ENCODE results near the gene GDF11.

GDF11 gene

DNA sequence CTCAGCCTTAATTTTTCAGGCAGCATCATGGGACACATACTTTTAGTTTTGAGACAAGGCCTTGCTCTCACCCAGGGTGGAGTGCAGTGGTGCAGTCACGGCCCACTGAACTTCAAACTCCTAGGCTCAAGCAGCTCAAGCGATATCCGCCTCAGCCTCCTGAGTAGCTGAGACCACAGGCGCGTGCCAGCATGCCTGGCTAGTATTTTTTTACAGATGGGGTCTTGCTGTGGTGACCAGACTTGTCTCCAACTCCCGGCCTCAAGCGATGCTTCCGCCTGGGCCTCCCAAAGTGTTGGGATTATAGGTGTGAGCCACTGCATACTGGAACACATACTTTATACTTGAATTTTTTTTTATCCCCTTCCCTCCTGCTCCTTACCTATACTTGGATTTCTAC lies 20.0 kb upstream of the GDF11 start:
- no CpG with 5 or more reads among the region's 8 CpGs for WGBS, 2 donors (ENCODE audit: extremely low coverage in 2 of 2, insufficient read length in 2 of 2, insufficient replicate concordance in 1 of 2)
- no peak for DNase-seq (ENCODE audit: low spot score)
- no peak overlapping the region for H3K27ac ChIP-seq (replicated peaks; ENCODE audit: low read length)

DNA sequence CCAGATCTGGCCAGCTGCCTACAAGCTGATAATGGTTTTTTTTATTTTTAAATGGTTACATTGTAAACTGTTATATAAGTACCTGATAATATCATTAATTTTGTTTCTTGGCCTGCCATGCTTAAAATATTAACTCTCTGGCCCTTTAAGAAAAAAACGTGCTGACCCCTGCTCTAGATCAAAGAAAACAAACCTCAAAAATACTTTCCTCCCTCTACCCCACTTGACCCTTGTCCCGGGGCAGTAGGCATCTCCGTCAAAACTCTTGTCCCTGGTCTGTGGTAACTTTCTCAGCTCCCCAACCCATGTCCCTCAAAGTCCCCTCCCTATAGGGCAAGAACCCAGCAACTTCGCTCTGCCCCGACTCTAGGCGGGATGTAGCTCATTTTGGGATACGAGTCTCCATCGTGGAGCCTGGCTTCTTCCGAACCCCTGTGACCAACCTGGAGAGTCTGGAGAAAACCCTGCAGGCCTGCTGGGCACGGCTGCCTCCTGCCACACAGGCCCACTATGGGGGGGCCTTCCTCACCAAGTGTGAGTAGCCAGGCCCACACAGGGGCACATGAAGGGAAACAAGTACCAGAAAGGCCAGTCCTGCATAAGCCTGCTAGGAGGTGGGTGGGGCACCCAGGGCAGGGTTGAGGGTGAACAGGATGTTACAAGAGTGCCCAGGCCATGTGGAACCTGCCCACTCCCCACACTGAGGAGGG lies 19.3 kb upstream of the GDF11 start:
- no peak overlapping the region for H3K4ac ChIP-seq (ENCODE audit: low read length)

More for the DNA sequence above, 20.0 kb upstream of the GDF11 start:
- H3K4me2 ChIP-seq (ENCODE audit: insufficient read depth, low read length, poor library complexity, severe bottlenecking): no peak overlapping the region
- no peak overlapping the region for H2AFZ ChIP-seq (ENCODE audit: low read length)
- H2BK15ac ChIP-seq (ENCODE audit: low read length): no peak overlapping the region
- no peak overlapping the region for H3K4me3 ChIP-seq (ENCODE audit: low read length in 2 of 2)
- no peak overlapping the region for H4K8ac ChIP-seq (ENCODE audit: low read depth, low read length)
- peaks cover 0 to 1% of the 10 kb centered on the region in 2 donors for H3K9me3 ChIP-seq (replicated peaks in 1 of 2; ENCODE audit: control insufficient read depth in 2 of 2, insufficient read depth in 1 of 2, low read depth in 1 of 2, low read length in 2 of 2)
- H3K79me1 ChIP-seq (ENCODE audit: low read depth, low read length): peaks cover 12% of the 10 kb centered on the region
- no peak overlapping the region for H3K9ac ChIP-seq (ENCODE audit: low read depth, low read length, poor library complexity)
- H2BK12ac ChIP-seq (ENCODE audit: low read length): no peak overlapping the region
- H2BK120ac ChIP-seq (ENCODE audit: low read depth, low read length): no peak overlapping the region
- H3K23ac ChIP-seq (ENCODE audit: low read depth, low read length, poor library complexity): no peak overlapping the region
- no peak overlapping the region for H3K18ac ChIP-seq (ENCODE audit: low read length)
- H3K36me3 ChIP-seq (replicated peaks in 1 of 2; ENCODE audit: control insufficient read depth in 2 of 2, insufficient read depth in 2 of 2, low read length in 2 of 2): peaks cover 32 to 73% of the 10 kb centered on the region in 2 donors
- no peak overlapping the region for H3K4ac ChIP-seq (ENCODE audit: low read length)
- H3K27me3 ChIP-seq (ENCODE audit: control insufficient read depth in 3 of 3, insufficient read depth in 3 of 3, low read depth in 1 of 3, low read length in 3 of 3): no peaks in the 10 kb centered on the region
- H2BK5ac ChIP-seq (ENCODE audit: low read length): no peak overlapping the region
- peaks cover 23 to 27% of the 10 kb centered on the region in 2 donors for H3K4me1 ChIP-seq (ENCODE audit: control insufficient read depth in 2 of 2, insufficient read depth in 1 of 2, low read depth in 1 of 2, low read length in 2 of 2)
- H4K91ac ChIP-seq (ENCODE audit: low read depth, low read length, poor library complexity): no peak overlapping the region
- H3K14ac ChIP-seq (ENCODE audit: low read length): no peak overlapping the region
- no peak overlapping the region for H2AK5ac ChIP-seq (ENCODE audit: low read depth, low read length)

DNA sequence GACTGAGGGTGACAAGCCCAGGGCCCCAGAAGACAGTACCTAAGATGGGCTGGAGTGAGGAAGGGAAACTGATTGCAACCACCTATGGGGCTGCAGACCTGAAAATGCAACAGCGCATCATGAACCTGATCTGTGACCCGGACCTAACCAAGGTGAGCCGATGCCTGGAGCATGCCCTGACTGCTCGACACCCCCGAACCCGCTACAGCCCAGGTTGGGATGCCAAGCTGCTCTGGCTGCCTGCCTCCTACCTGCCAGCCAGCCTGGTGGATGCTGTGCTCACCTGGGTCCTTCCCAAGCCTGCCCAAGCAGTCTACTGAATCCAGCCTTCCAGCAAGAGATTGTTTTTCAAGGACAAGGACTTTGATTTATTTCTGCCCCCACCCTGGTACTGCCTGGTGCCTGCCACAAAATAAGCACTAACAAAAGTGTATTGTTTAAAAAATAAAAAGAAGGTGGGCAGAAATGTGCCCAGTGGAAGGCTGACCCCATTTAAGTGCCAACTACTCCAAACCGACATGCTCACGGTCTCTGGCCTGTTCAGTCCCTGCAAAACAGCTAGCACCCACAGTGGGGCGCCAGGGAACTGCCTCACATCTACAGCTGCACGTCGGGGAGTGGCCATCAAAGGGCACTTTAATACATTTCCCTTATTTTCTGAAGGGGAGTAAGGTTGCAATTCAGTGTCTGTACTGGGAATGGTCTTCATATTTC lies 18.5 kb upstream of the GDF11 start:
- H3K23ac ChIP-seq (ENCODE audit: low read depth, low read length, poor library complexity): peak overlapping the region; percentile 47
- peaks cover 11 to 14% of the 10 kb centered on the region in 2 donors for H3K4me1 ChIP-seq (ENCODE audit: control insufficient read depth in 2 of 2, insufficient read depth in 1 of 2, low read depth in 1 of 2, low read length in 2 of 2)
- H2BK15ac ChIP-seq (ENCODE audit: low read length): no peak overlapping the region
- H2BK5ac ChIP-seq (ENCODE audit: low read length): no peak overlapping the region
- H3K9me3 ChIP-seq (replicated peaks in 1 of 2; ENCODE audit: control insufficient read depth in 2 of 2, insufficient read depth in 1 of 2, low read depth in 1 of 2, low read length in 2 of 2): peaks cover 0 to 1% of the 10 kb centered on the region in 2 donors
- H3K9ac ChIP-seq (ENCODE audit: low read depth, low read length, poor library complexity): no peak overlapping the region
- H3K27me3 ChIP-seq (ENCODE audit: control insufficient read depth in 3 of 3, insufficient read depth in 3 of 3, low read depth in 1 of 3, low read length in 3 of 3): no peaks in the 10 kb centered on the region
- H3K14ac ChIP-seq (ENCODE audit: low read length): no peak overlapping the region
- H4K8ac ChIP-seq (ENCODE audit: low read depth, low read length): no peak overlapping the region
- DNase-seq (ENCODE audit: low spot score): no peak
- H3K4me3 ChIP-seq (ENCODE audit: low read length in 2 of 2): no peak overlapping the region
- H3K36me3 ChIP-seq (replicated peaks in 1 of 2; ENCODE audit: control insufficient read depth in 2 of 2, insufficient read depth in 2 of 2, low read length in 2 of 2): peaks cover 32 to 68% of the 10 kb centered on the region in 2 donors
- peaks cover 15% of the 10 kb centered on the region for H3K79me1 ChIP-seq (ENCODE audit: low read depth, low read length)
- no CpG with 5 or more reads among the region's 11 CpGs for WGBS, 2 donors (ENCODE audit: extremely low coverage in 2 of 2, insufficient read length in 2 of 2, insufficient replicate concordance in 1 of 2)
- H4K91ac ChIP-seq (ENCODE audit: low read depth, low read length, poor library complexity): no peak overlapping the region
- H3K4me2 ChIP-seq (ENCODE audit: insufficient read depth, low read length, poor library complexity, severe bottlenecking): no peak overlapping the region
- H2BK12ac ChIP-seq (ENCODE audit: low read length): no peak overlapping the region
- H3K27ac ChIP-seq (replicated peaks; ENCODE audit: low read length): no peak overlapping the region
- no peak overlapping the region for H3K18ac ChIP-seq (ENCODE audit: low read length)
- peak overlapping the region; percentile 39 for H2AK5ac ChIP-seq (ENCODE audit: low read depth, low read length)
- no peak overlapping the region for H3K4ac ChIP-seq (ENCODE audit: low read length)
- no peak overlapping the region for H2AFZ ChIP-seq (ENCODE audit: low read length)
- H2BK120ac ChIP-seq (ENCODE audit: low read depth, low read length): no peak overlapping the region

More for the DNA sequence above, 19.3 kb upstream of the GDF11 start:
- Histone ChIP-seq H3K23ac (ENCODE audit: low read depth, low read length, poor library complexity) (peak overlapping the region; percentile 47), H3K27me3 (ENCODE audit: control insufficient read depth in 3 of 3, insufficient read depth in 3 of 3, low read depth in 1 of 3, low read length in 3 of 3) (no peaks in the 10 kb centered on the region), H3K4me3 (ENCODE audit: low read length in 2 of 2) (no peak overlapping the region), H3K27ac (replicated peaks; ENCODE audit: low read length) (no peak overlapping the region), H3K4me2 (ENCODE audit: insufficient read depth, low read length, poor library complexity, severe bottlenecking) (no peak overlapping the region), H2AFZ (ENCODE audit: low read length) (no peak overlapping the region), H3K36me3 (replicated peaks in 1 of 2; ENCODE audit: control insufficient read depth in 2 of 2, insufficient read depth in 2 of 2, low read length in 2 of 2) (peaks cover 32 to 73% of the 10 kb centered on the region in 2 donors), H2BK15ac (ENCODE audit: low read length) (no peak overlapping the region), H3K79me1 (ENCODE audit: low read depth, low read length) (peaks cover 15% of the 10 kb centered on the region), H2BK5ac (ENCODE audit: low read length) (no peak overlapping the region), H3K9me3 (replicated peaks in 1 of 2; ENCODE audit: control insufficient read depth in 2 of 2, insufficient read depth in 1 of 2, low read depth in 1 of 2, low read length in 2 of 2) (peaks cover 0 to 1% of the 10 kb centered on the region in 2 donors), H2AK5ac (ENCODE audit: low read depth, low read length) (peak overlapping the region; percentile 39), H2BK12ac (ENCODE audit: low read length) (no peak overlapping the region), H4K91ac (ENCODE audit: low read depth, low read length, poor library complexity) (no peak overlapping the region), H3K18ac (ENCODE audit: low read length) (no peak overlapping the region), H2BK120ac (ENCODE audit: low read depth, low read length) (no peak overlapping the region), H4K8ac (ENCODE audit: low read depth, low read length) (no peak overlapping the region), H3K4me1 (ENCODE audit: control insufficient read depth in 2 of 2, insufficient read depth in 1 of 2, low read depth in 1 of 2, low read length in 2 of 2) (peaks cover 18 to 20% of the 10 kb centered on the region in 2 donors), H3K14ac (ENCODE audit: low read length) (no peak overlapping the region), H3K9ac (ENCODE audit: low read depth, low read length, poor library complexity) (no peak overlapping the region)
- WGBS, 2 donors (ENCODE audit: extremely low coverage in 2 of 2, insufficient read length in 2 of 2, insufficient replicate concordance in 1 of 2): no CpG with 5 or more reads among the region's 10 CpGs
- DNase-seq (ENCODE audit: low spot score): no peak

GRCh38 chr12:55724940-55725309 lies 18.0 kb upstream of the GDF11 start:
- Histone ChIP-seq H4K8ac (ENCODE audit: low read depth, low read length) (no peak overlapping the region), H3K36me3 (replicated peaks in 1 of 2; ENCODE audit: control insufficient read depth in 2 of 2, insufficient read depth in 2 of 2, low read length in 2 of 2) (peaks cover 32 to 62% of the 10 kb centered on the region in 2 donors), H3K79me1 (ENCODE audit: low read depth, low read length) (peaks cover 15% of the 10 kb centered on the region), H2AFZ (ENCODE audit: low read length) (no peak overlapping the region), H3K23ac (ENCODE audit: low read depth, low read length, poor library complexity) (no peak overlapping the region), H4K91ac (ENCODE audit: low read depth, low read length, poor library complexity) (no peak overlapping the region), H3K4me2 (ENCODE audit: insufficient read depth, low read length, poor library complexity, severe bottlenecking) (no peak overlapping the region), H2BK5ac (ENCODE audit: low read length) (no peak overlapping the region), H3K4ac (ENCODE audit: low read length) (no peak overlapping the region), H3K9ac (ENCODE audit: low read depth, low read length, poor library complexity) (no peak overlapping the region), H2BK120ac (ENCODE audit: low read depth, low read length) (no peak overlapping the region), H3K4me1 (ENCODE audit: control insufficient read depth in 2 of 2, insufficient read depth in 1 of 2, low read depth in 1 of 2, low read length in 2 of 2) (peaks cover 9 to 11% of the 10 kb centered on the region in 2 donors), H2BK15ac (ENCODE audit: low read length) (no peak overlapping the region), H3K27ac (replicated peaks; ENCODE audit: low read length) (peak overlapping the region; percentile 1), H3K27me3 (ENCODE audit: control insufficient read depth in 3 of 3, insufficient read depth in 3 of 3, low read depth in 1 of 3, low read length in 3 of 3) (no peaks in the 10 kb centered on the region), H3K4me3 (ENCODE audit: low read length in 2 of 2) (no peak overlapping the region), H3K14ac (ENCODE audit: low read length) (no peak overlapping the region), H3K18ac (ENCODE audit: low read length) (no peak overlapping the region), H2BK12ac (ENCODE audit: low read length) (no peak overlapping the region), H2AK5ac (ENCODE audit: low read depth, low read length) (no peak overlapping the region), H3K9me3 (replicated peaks in 1 of 2; ENCODE audit: control insufficient read depth in 2 of 2, insufficient read depth in 1 of 2, low read depth in 1 of 2, low read length in 2 of 2) (peaks cover 0 to 1% of the 10 kb centered on the region in 2 donors)
- WGBS, 2 donors (ENCODE audit: extremely low coverage in 2 of 2, insufficient read length in 2 of 2, insufficient replicate concordance in 1 of 2): no CpG with 5 or more reads among the region's 3 CpGs
- DNase-seq (ENCODE audit: low spot score): no peak

All from neuronal stem cell (in vitro differentiated cells).